Activated CD4-positive, CD25-positive, alpha-beta regulatory T cell (primary cell): Measurements from ENCODE around the gene VASH1.

Experiments
- DNase-seq, 4 experiments: peaks; one replicate each; lab custom pipeline; 2025; lab: John Stamatoyannopoulos, UW

The VASH1 gene

DNA sequence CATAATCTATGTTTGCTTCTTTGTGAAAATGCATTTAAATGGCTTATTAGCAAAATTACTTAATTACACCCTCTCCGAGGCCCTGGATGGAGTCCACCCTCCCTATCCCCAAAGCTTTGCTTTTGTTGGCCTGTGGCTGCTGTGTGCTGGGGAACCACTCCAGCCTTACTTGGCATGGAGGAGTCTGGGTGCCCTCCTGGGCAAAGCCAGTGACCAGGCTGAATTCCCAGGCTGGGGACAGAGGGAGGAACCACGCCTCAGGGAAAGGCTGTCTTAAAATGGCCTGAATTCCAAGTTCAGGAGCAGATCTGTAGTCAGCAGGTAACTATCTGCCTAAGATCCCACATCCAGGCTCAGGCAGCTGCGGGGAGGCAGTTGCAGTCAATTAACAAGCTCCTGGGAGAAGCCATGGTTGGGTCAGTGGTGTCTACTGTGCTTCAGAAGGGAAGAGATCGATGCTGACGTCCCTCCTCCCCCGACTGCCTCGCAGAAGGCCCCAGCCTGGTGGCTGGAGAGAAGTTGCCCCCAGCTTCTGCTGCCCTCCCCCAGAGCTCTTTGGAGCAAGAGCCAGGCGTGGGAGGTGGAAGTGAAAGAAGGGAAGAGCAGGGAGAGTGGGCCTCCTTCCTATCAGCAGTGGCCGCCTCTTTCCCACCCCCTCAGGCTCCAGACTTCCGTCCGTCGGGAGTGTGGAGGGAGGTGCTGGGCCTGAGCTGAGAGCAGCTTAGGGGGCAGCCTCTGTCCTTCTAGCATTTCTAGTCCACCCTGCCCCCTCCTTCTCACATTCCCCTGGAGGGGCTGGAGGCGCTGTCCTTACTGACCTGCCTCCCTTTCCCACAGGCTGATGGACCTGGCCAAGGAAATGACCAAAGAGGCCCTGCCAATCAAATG, 11.3 kb downstream of the VASH1 start:
- DNase-seq, result no peak

- DNase-seq, result no peak
Measured at GRCh38 chr14:76773188-76773885, 12.1 kb downstream of the VASH1 start.

- DNase-seq, result no peak
Measured at GRCh38 chr14:76773956-76774820, 12.9 kb downstream of the VASH1 start.

DNA sequence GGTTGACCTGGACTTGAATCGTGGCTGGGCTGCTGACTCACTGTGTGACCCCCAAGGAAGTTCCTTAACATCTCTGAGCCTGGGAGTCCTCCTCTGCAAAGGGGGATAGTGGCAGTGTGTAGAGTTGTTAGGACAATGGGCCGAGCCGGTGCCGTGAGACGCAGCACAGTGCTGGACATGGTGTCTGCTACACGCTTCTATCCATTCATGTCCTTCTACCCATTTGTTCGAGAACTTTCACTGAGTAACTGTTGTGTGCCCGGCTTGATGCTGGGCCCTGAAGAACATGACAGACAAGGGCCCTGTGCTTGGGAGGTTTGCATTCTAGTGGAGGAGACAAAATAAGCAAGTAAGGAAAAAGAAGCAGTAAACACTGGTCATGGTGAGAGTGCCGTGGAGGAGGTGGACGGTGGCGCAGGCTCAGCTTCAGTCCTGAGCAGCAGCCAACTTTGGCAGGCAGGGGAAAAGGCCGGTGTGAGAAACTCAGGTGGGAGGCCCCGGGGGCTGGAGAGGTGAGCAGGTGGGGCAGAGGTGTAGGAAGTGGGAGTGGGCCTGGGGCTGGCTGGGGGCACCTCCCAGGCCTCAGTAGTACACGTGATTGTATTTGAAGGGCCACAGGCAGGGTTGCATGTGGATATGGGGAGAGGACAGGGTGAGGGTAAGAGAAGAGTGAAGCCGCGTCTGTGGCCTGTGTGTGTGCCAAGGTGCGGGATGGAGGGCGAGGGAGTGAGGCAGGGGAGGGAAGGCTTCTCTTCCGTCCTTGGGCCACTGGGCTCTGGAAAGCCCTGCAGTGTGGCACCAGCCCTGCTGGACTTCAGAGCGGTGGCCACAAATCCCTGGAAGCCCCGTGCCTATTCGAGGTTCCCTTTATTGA, 13.8 kb downstream of the VASH1 start:
- DNase-seq, result no peak

GRCh38 chr14:76775695-76776427, 14.6 kb downstream of the VASH1 start:
- DNase-seq, result no peak

DNA sequence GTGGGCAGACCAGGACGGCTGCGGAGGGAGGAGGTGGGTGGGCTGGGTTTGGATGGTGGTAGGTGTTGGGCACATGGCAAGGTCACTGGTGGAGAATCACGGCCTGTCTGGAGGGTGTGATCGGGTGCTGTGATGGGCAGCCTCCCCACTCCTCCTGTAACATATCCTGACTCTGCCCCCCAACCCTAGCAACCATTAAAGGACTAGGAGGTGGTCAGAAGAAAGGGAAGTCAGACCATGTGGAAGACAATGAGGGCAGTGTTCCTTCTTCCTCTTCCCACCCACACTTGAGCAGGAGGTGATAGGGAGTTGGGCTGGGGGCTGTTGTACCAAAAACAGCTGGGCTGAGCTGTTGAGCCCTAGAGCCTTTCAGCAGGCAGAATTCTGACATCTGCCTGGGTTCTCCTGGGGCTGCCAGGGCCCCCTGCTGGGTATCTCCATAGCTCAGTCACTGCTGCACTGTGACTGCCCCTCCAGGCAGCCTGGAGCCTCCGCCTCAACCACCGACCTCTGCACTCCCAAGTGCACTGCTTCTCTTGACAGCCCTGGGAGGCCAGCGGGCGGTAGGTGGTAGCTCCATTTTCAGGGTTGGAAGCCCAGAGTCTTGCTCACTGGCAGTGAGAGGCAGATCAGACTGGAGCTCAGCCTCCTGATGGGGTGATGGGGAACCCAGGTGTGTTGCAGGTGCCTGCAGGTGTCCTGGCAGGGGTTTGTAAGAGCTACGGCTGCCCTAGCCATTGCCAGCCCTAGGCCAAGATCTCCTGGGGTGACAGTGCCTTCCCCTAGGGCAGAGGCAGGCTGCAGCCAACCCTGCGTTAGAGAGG, 15.4 kb downstream of the VASH1 start:
- no peak for DNase-seq

- no peak for DNase-seq
Measured at GRCh38 chr14:76777721-76778120, 16.5 kb downstream of the VASH1 start.

- DNase-seq, result no peak
Measured at GRCh38 chr14:76778546-76779215, 17.4 kb downstream of the VASH1 start.

- no peak for DNase-seq
Measured at GRCh38 chr14:76779221-76780057, 18.2 kb downstream of the VASH1 start.

DNA sequence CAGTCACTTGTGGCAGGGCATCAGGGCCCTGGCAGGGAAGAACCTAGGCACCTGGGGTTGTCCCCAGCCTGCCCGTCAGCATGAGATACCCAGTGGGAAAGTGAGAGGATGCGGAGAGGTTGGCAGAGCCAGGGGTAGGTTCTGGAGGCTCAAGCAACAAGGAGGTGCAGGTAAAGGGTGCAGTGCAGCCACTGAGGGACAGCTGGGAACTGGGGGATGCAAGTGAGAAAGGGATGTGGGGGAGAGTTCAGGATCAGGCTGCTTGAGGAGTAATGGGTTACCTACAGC, 18.7 kb downstream of the VASH1 start:
- DNase-seq, result no peak

DNA sequence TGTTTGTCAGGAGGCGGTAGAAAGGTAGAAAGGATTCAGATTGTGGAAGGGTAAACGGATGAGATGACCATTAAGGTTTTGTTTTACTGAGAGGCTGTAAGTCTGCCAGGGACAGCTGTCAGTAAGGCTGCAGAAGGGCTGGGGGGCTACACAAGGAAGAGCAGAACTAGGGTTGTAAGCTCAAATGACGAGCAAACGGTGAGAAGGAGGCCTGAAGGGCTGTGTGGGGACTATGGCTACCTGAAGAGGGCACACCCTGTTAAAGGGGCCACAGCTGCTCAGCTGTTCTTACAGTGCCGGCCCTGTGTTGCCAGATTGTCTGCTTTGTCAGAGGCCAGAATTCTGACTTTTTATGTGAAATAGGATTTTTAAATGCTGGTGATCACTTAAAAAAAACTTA, 19.1 kb downstream of the VASH1 start:
- no peak for DNase-seq

- DNase-seq, result no peak
Measured at GRCh38 chr14:76780875-76781647, 19.8 kb downstream of the VASH1 start.

- DNase-seq, result no peak
Measured at GRCh38 chr14:76781648-76782051, 20.4 kb downstream of the VASH1 start.

GRCh38 chr14:76782115-76782884, 21.0 kb downstream of the VASH1 start:
- no peak for DNase-seq

DNA sequence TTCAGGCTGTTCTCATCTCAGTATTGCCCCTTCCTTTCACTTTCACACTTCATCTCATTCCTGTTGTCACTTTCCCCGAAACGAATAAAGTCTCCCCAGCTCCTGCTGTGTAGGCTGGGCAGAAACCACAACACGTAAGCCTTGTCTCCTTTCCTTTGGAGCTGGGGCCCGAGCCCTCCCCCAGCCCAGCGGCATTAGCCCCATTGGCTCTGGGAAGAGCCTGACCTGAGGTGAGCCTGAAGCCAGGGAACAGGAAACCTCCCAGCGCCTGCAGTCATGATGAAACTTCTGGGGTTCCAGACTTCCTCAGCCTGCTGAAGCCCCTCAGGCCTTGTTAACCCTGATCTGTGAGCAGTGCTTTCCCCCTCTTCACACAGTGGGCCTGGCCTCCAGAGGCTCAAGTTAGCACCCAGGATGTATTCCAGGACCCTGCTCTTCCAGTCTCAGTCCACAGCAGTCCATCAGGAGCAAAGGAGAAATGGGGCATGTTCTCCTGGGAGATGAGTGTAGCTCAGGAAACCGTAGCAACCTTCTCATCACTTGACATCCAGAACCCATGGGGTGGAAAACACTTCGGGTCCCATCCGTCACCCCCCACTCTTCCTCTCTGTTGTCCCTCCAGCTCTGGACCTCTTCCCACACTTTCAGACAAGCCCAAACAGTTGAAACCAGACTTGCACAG, 21.8 kb downstream of the VASH1 start:
- no peak for DNase-seq

GRCh38 chr14:76784266-76784874, 23.1 kb downstream of the VASH1 start:
- no peak for DNase-seq
